Colonic mucosa (tissue), 4 donors: ENCODE data around the gene LRMDA. TPM values are rescaled to one million over a fixed set of nuclear protein-coding genes. Genes with fewer than 3 reads are reported as not detected.
"Not testable (repeated sequence)": the region's sequence is repeated elsewhere in the genome, so short reads cannot be mapped to it uniquely, and the experiment has no call there.

Experiments
- DNase-seq: peaks from one replicate; pipeline ENCODE4 v3.0.0-alpha.2; 2020
- H3K27ac ChIP-seq: fragments of 200-600 bp; one replicate; pipeline ENCODE4 v1.8.0; 2021
- H3K27me3 ChIP-seq: fragments of 200-600 bp; one replicate; pipeline ENCODE4 v1.8.0; 2021
- H3K36me3 ChIP-seq: fragments of 200-600 bp; one replicate; pipeline ENCODE4 v1.8.0; 2021
- H3K4me1 ChIP-seq: fragments of 200-600 bp; one replicate; pipeline ENCODE4 v1.8.0; 2021; ENCODE audit warnings: mild to moderate bottlenecking
- H3K4me3 ChIP-seq: fragments of 200-600 bp; one replicate; pipeline ENCODE4 v1.8.0; 2021
- H3K9ac ChIP-seq, 2 donors: one replicate each; pipeline ENCODE4 v1.7.0; 2013; ENCODE audit warnings: control low read depth in 2 of 2, low read depth in 2 of 2, low read length in 2 of 2
- H3K9me3 ChIP-seq: fragments of 200-600 bp; one replicate; pipeline ENCODE4 v1.8.0; 2021
- intact Hi-C: fragments of 100-400 bp; cut with DNase I; formaldehyde crosslinking; loops from one replicate; pipeline ENCODE4 v1.14.1; 2022
- total RNA-seq, 2 donors: library from RNA; stranded (reverse); fragmentation: NEBNext Ultra II Directional in 1 of 2; extraction: Animal tissue kit (Norgen Biotek cat#: 25700) in 1 of 2; gene quantifications; one replicate each; pipeline ENCODE4 v1.2.1, GENCODE V29; 2021
- TF ChIP-seq, protein P1 (sequence below): fragments of 200-600 bp; IDR thresholded peaks from one replicate; pipeline ENCODE4 v1.8.0; 2022; ENCODE audit warnings: antibody characterized with exemption, mild to moderate bottlenecking
- donor health status: healthy.
- donor health status: DM: no; HTN: no; CAD: no.
- donor health status: DM: no; HTN: no; CAD: no.

The LRMDA gene
- total RNA-seq, 2 donors from 2014 or later, result 2.5 to 5.2 TPM

DNA sequence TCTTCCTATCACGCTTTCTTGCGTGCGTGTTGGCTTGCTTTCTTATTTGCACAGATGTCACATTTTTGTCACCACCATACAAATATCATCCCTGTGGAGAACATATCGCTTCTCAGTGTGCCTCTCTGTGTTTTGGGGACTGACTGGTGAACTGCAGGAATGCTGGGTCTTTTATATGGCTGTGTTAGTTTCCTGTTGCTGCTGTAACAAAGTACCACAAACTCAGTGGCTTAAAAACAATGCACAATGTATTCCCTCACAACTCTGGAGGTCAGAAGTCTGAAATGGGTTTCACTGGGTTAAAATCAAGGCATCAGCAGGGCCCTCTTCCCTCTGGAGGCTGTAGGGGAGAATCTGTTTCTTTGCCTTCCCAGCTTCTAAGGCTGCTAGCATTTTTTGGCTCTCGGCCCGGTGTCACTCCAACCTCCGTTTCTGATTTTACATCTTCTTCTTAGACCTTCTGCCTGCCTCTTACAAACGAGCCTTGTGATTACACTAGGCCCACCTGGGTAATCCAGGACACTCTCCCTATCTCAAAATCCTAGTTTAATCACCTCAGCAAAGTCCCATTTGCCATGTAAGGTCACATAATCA, 82.0 kb downstream of the LRMDA start:
- Histone ChIP-seq H3K36me3 (no peaks in the 10 kb centered on the region), H3K27me3 (no peaks in the 10 kb centered on the region), H3K4me1 (no peaks in the 10 kb centered on the region), H3K9me3 (no peaks in the 10 kb centered on the region), H3K27ac (no peak overlapping the region), H3K9ac (no peak overlapping the region), H3K4me3 (no peak overlapping the region)
- no peak for DNase-seq
- intact Hi-C loops, result no loop called here
- TF ChIP-seq, protein P1, sequence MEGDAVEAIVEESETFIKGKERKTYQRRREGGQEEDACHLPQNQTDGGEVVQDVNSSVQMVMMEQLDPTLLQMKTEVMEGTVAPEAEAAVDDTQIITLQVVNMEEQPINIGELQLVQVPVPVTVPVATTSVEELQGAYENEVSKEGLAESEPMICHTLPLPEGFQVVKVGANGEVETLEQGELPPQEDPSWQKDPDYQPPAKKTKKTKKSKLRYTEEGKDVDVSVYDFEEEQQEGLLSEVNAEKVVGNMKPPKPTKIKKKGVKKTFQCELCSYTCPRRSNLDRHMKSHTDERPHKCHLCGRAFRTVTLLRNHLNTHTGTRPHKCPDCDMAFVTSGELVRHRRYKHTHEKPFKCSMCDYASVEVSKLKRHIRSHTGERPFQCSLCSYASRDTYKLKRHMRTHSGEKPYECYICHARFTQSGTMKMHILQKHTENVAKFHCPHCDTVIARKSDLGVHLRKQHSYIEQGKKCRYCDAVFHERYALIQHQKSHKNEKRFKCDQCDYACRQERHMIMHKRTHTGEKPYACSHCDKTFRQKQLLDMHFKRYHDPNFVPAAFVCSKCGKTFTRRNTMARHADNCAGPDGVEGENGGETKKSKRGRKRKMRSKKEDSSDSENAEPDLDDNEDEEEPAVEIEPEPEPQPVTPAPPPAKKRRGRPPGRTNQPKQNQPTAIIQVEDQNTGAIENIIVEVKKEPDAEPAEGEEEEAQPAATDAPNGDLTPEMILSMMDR, result no peak

DNA sequence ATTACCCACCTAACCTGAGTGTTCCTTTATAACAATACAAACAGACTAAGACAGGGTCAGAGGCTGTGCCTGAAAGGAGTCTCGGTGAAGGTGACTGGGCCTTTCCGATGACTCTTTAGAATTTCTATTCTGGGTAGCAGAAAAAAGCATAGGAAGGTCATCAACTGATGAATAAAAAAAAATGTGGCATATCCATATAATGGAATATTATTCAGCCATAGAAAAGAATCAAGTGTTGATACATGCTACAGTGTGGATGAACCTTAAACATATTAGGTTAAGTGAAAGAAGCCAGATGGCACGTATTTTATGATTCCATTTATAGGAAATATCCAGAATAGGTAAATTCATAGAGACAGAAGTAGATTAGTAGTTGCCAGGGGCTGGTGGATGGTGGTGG, 83.4 kb downstream of the LRMDA start:
- no peaks in the 10 kb centered on the region for H3K4me1 ChIP-seq
- TF ChIP-seq, protein P1, result no peak
- intact Hi-C loops, result no loop called here

GRCh38 chr10:75516154-75516553, 84.7 kb downstream of the LRMDA start:
- H3K27me3 ChIP-seq, H3K27ac ChIP-seq, H3K4me3 ChIP-seq, H3K4me1 ChIP-seq, intact Hi-C loops, H3K9me3 ChIP-seq, H3K36me3 ChIP-seq, H3K9ac ChIP-seq, DNase-seq: not testable (repeated sequence)

More for the DNA sequence above, 83.4 kb downstream of the LRMDA start:
- Histone ChIP-seq H3K4me3 (no peak overlapping the region), H3K9me3 (no peaks in the 10 kb centered on the region), H3K27ac (no peak overlapping the region), H3K27me3 (no peaks in the 10 kb centered on the region), H3K9ac (no peak overlapping the region), H3K36me3 (no peaks in the 10 kb centered on the region)
- no peak for DNase-seq

DNA sequence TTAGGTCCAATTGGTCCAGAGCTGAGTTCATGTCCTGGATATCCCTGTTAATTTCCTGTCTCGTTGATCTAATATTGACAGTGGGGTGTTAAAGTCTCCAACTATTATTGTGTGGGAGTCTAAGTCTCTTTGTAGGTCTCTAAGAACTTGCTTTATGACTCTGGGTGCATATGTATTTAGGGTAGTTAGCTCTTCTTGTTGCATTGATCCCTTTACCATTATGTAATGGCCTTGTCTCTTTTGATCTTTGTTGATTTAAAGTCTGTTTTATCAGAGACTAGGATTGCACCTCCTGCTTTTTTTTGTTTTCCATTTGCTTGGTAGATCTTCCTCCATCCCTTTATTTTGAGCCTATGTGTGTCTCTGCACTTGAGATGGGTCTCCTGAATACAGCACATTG, 87.8 kb downstream of the LRMDA start:
- H3K36me3 ChIP-seq, intact Hi-C loops, DNase-seq, H3K4me1 ChIP-seq, H3K9ac ChIP-seq, H3K9me3 ChIP-seq, H3K4me3 ChIP-seq, H3K27ac ChIP-seq, H3K27me3 ChIP-seq: not testable (repeated sequence)

GRCh38 chr10:75521194-75521829, 89.9 kb downstream of the LRMDA start:
- not testable (repeated sequence) for H3K27ac ChIP-seq, DNase-seq

DNA sequence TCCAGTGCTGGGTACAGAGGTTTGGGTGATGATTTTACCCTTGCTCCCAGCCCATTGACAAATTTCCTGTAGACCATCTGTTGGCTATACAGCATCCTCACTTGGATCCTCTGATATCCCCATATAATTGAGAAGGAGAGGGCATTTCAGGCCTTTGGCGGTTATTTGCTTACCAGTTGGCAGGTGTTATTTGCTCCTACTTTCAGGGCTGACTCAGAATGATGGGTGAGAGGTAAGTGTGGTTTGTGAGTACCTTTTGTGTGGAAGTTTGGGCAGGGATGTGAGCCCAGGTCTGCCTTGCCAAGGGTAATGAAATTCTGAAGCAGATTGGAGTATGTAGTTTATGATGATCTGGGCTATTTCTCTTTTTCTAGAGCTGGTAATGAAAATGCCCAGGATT, 93.6 kb downstream of the LRMDA start:
- intact Hi-C loops, result no loop called here
- TF ChIP-seq, protein P1, result no peak

More at GRCh38 chr10:75521194-75521829, 89.9 kb downstream of the LRMDA start:
- intact Hi-C loops, H3K9ac ChIP-seq, H3K9me3 ChIP-seq, H3K4me1 ChIP-seq, H3K36me3 ChIP-seq, H3K4me3 ChIP-seq, H3K27me3 ChIP-seq: not testable (repeated sequence)

DNA sequence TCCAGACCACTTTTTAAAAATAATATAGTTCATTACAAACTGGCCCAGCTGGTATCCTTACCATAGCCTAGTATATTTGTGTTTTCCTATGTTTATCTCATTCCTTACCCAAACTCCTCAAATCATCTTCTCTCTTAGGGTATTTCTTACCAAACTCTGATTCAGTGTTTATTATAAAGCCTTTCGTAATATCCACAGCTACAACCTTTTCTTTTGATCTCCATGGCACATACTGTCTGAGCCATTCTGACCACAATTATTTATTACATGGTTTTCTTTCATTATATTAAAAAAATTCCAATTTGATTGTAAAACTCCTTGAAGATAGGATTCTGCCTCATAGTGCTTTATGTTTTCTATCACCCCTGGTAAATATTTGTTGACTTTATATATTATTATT, 94.2 kb downstream of the LRMDA start:
- intact Hi-C loops, result no loop called here
- TF ChIP-seq, protein P1, result no peak
- H3K4me3 ChIP-seq, result no peak overlapping the region
- H3K27me3 ChIP-seq, result no peaks in the 10 kb centered on the region
- no peak overlapping the region for H3K9ac ChIP-seq
- no peaks in the 10 kb centered on the region for H3K4me1 ChIP-seq
- no peak for DNase-seq
- H3K36me3 ChIP-seq, result no peaks in the 10 kb centered on the region
- no peak overlapping the region for H3K27ac ChIP-seq
- H3K9me3 ChIP-seq, result no peaks in the 10 kb centered on the region

More for the DNA sequence above, 93.6 kb downstream of the LRMDA start:
- Histone ChIP-seq H3K4me1 (no peaks in the 10 kb centered on the region), H3K36me3 (no peaks in the 10 kb centered on the region), H3K9me3 (no peaks in the 10 kb centered on the region), H3K27ac (no peak overlapping the region), H3K9ac (no peak overlapping the region), H3K4me3 (no peak overlapping the region), H3K27me3 (no peaks in the 10 kb centered on the region)
- DNase-seq, result no peak
